ENCODE data around the gene AP1S1.

AP1S1 gene

DNA sequence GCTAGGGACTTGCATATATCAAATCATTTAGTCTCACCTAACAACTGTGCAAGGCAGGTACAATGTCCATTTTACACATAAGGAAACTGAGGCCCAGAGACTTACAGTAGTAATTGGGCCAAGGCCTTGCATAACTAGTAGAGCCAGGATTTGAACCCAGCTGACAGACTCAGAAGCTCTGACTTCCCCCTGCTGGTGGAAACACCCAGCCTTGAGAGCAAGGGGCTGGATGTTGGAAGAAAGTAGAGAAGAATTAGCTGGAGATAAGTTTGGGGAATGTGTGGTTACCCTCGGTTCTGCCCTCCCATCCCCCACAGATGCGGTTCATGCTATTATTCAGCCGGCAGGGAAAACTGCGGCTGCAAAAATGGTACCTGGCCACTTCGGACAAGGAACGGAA is 2.0 kb downstream of the AP1S1 start:
- in situ Hi-C loops (cut with MboI; ENCODE audit: low sequenced_read_pairs), result no loop called here

DNA sequence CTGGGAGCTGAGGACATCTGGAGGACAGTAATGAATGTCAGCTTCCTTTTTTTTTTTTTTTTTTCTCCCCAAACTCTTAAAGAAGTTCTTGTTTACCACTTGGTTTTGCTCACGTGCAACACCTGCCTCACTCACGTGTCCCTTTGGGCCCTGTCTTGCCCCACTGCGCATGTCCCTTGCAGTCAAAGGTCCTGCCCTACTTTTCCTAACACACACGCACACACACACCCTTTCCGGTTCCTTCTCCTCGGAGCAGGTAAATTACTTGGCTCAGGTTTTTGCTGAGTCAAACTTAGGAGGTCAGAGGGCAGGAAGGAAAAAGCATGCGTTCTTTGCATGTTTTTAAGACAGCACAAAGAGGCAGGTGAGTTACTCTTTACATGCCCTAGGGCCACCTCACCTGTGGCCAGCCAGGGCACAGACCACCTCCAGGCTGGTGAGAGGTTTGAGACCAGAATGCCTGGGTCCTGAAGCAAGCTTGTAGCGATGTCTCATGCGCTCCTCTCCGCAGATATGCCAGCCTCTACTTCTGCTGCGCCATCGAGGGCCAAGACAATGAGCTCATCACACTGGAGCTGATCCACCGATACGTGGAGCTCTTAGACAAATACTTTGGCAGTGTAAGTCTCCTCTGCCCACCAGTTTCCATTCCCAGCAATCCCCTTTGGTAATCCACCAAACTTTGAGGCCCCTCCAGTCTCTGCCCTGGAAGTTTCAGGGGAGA is 2.8 kb downstream of the AP1S1 start:
- in situ Hi-C loops (cut with MboI; ENCODE audit: low sequenced_read_pairs), result no loop called here

DNA sequence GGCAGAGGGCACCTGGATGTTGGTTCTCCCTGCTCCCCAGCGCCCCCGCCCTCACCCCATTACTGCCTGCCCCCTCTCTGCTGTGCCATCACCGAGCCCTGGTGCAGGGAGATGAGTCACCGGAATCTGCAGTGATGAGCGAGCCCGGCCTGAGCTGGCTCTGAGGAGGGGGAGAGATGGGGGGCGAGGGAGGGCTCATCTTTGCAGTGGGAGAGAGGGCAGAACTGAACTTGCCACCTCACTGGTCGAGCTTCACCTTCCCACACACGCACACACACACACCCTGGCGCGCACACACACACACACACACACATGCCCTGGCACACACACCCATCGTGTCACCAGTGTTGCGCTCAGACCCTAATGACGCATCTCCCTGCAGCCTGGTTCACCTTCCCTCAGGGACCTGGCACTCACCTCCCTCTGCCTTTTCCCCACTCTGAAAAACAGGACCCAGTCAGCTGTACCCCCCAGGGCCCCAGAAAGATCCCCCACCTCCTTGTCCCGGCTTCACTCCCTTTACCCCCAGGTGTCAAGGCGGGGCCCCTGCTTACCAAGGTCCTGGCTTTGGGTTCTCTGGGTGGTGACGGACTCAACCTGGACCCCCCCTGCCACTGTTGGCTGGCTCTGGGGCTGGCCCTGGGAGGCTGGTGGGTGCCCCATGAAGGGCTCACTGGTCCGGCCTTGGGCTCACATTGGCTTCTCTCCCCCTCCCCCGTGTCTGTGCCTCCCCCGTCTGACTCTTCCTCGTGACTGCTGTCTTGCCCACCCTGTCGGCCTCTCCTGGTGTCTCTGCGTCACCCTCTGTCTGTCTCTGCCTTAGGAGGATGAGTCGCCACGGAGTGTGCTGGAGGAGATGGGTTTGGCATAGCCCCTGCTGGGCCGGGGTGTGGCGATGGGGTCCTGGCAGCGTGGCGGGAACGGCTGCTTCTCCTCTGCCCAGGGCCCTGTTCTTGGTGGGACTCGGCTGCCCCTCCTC is 5.7 kb downstream of the AP1S1 start:
- in situ Hi-C loops (cut with MboI; ENCODE audit: low sequenced_read_pairs), result no loop called here

DNA sequence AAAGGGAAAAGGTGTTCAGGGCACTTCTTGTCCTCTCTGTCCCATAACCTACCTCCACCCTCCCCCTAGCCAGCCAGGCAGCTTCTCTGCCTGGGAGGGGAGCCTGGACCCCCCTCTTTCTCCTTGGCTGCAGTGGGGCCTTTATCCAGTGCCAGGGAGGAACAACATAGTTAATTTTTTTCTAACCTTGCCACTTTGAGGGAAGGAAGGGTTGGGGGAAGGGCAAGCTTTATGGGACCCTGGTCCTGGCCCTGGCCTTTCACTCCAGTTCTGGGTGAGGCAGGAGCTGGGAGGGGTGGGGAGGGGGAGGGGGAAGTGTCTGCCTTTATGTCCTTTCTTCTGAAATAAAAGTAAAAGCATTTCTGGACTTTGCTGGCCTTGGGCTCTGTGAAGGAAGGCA is 6.6 kb downstream of the AP1S1 start:
- in situ Hi-C loops (cut with MboI; ENCODE audit: low sequenced_read_pairs), result no loop called here

DNA sequence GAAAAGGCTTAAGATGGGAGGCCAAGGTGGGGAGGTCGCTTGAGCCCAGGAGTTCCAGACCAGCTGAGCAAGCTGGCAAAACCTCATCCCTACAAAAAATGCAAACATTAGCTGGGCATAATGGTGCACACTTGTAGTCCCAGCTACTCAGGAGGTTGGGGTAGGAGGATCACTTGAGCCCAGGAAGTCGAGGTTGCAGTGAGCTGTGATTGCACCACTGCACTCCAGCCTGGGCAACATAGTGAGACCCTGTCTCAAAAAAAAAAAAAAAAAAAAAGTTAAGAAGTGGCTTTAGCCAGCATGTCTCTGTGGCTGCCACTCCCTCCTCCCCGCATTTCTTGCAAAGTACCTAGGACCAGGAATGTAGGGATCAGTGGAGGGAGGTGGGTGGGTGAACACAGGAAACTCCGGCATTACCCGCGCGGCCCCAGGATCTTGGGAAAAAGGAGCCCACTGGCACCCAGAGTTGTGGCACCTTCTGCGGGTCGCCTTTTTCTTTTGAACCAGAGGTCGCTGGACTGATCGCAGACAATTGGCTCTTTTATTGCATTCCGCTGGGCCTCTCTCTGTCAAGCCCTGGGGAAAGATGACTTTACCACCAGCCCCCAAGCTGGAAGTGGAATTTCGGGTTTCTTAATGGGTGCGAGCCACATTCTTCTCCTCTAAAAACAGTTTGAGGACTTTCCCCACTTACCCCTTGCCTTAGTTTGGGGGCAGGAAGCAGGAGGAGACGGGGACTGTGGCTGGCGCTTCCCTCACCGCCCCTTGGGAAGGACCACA is 7.6 kb downstream of the AP1S1 start:
- in situ Hi-C loops (cut with MboI; ENCODE audit: low sequenced_read_pairs), result no loop called here

DNA sequence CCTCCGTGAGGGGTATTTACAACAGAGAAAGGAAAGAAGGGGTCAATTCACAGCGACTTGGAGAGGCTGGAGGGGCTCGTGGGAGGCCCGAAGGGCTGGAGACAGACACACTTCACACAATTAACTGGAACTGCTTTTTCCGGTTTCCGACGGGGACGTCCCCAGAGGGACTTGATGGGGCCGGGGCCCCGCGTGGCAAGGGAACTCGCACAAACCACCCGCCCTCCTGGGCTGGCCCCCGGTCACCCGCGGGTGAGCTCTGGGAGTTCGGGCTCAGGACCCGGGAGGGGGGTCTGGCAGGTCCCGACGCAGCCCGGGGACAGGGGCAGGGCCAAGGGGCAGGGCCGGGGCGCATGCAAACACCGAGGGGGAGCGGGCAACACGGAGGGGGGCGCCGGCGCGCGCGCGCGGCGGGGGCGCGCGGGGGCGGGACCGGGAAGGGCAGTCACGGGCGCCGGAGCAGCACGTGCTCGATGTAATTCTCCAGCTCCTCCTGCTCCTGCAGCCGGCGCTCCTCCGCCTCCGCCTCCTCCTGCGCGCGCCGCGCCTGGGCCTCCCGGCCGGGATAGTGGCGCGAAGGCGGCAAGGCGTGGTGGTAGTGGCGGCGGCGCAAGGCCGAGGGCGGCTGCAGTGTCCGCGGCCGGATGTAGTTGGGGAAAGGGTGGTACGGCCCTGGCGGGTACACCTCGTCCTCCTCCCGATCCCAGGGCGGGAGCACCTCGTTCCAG is 8.4 kb downstream of the AP1S1 start:
- in situ Hi-C loops (cut with MboI; ENCODE audit: low sequenced_read_pairs), result no loop called here

DNA sequence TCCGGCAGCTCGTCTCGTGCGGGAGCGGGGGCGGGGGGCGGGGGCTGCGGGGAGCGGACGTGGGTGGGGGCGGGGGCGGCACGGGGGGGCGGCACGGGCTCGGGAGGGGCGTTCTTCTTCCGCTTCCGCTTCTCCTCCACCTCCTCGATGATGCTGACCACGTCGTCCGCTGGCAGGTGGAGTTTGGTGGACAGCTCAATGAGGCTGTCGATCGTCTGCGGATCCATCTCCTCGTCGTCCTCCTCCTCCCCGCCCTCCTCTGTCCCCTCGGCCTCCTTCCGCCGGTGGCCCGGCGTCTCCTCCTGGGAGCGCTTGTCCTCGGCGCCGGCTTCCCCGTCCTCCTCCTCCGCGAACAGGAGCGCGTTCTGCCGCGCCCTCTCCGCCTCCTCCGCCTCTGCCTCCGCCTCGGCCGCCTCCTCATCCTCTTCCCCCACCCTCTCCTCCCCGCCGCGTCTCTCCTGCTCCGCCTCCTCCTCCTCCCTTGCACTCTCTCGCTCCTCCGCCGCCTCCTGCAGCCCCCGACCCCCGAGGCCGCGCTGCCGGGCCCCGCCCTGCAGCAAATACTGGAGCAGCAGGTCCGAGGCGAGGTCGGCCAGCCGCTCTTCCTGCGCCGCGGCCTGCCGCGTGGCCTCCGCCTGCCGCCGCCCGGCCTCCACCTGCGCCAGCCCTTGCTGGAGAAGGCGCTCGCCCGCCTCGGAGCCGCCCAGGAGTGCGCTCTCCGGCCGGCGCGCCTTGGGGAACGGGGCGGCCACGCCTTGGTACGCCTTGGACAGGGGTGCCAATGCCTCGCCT is 9.2 kb downstream of the AP1S1 start:
- in situ Hi-C loops (cut with MboI; ENCODE audit: low sequenced_read_pairs), result no loop called here

DNA sequence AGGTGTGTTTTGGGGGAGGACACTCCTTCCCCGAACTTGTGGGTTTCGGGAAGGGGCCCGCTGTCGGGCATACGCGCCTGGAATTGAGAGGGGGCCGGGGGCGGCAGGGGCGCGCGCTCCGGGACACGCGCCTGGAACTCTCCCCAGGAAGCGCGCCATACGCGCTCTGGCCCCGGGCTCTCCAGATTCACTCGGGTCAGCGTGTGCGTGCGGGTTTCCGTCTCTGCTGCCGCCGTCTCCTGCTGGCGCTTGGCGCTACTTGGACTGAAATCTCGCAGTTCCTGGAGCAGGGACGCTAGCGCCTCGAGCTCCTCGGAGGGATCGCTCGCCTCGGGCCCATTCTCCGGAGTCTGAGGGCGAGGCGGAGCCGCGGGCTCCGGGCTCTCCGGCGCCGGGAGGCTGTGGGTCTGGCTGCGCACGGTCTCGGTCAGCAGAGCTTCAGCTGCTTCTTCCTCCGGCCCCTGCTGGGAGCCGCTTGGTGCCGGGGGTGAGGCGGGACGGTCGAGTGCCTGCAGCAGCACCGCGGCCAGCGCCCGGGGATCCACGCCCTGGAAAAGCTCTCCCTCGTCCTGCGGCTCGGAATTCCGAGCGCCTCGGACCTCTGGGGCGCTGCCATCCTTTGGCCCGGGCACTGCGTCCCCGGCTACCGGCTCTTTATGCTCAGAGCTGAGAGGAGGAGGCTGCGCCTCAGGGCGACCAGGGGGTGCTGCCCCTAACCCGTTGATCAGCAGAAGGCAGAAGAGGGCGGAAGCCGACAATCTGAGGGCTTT is 10.0 kb downstream of the AP1S1 start:
- in situ Hi-C loops (cut with MboI; ENCODE audit: low sequenced_read_pairs), result no loop called here

DNA sequence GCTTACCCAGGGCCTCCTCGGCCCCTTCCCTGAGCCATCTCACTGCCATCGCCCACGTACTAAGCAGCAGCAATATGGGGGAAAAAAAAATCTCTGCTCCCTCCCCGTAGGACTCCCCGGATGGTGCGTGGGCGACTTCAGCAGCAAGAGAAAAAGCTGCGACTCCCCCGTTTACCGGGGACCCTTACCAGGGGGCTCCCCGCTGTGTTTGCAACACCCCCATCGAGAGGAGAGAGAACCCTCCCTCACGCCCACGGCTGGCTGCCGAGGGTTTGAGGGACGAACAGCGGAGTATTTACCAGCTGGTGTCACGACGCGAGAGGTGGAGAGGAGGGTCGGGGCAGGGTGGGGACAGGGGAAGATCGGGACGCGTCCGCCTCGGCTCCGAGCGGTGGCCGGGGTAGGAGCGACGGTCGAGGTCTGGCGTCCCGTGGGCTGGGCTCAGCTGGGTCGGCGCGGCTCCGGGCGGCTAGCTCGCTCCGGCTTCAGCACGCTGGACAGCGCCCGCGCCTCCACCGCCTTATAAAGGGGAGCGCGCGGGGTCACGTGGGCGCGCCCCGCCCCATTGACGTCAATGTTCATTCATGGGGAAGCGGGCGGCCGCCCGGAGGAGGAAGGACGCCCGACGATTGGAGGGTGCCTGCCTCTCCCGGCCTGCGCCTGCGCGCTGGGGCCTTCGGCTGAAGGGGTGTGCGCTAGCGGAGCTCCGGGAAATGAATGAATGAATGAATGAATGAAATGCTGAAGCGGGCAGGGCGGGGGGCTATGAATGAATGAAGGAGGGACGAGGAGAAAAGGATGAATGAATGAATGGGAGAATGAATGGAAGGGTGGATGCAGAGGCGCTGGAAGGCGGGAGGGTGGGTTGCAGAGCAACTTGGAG is 11.0 kb downstream of the AP1S1 start, which contains the start of gene VGF:
Gene VGF, minus strand, starts transcription at position 495 of the 883 bp plus-strand sequence. CDS start 726 bp downstream, outside the sequence.
- in situ Hi-C loops (cut with MboI; ENCODE audit: low sequenced_read_pairs), result no loop called here

DNA sequence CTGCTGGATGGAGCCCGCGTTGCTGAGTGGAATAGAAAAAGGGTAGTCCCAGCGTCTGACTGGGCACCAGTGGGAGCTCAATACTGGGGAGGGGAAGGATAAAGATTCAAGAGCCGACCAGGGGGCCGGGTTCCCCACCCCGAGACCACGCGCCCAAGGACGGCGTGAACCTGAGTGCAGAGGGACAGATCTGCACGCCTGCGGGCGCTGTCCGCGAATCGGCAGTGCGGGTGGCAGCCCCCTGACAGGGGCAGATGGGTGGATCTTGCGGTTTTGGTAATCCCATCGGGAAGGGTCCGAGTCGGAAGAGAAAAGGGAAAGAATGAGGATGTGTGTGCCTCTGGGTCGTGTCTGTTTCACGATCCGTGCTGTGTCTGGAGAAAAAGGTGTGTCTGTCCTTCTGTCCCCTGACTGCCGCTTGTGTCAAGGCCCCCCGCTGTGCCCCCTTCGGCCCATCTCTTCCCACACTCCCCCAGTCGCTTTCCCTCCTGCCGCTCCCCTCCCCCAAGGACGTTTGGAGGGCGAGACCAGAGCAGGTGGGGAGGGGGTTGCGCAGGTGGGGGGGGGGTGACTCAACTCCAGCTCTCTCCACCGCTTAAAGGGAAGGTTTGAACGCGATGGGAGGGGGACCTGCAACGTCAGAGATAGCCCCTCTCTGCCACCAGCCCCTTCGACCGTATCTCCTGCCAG is 11.8 kb downstream of the AP1S1 start:
- in situ Hi-C loops (cut with MboI; ENCODE audit: low sequenced_read_pairs), result no loop called here

DNA sequence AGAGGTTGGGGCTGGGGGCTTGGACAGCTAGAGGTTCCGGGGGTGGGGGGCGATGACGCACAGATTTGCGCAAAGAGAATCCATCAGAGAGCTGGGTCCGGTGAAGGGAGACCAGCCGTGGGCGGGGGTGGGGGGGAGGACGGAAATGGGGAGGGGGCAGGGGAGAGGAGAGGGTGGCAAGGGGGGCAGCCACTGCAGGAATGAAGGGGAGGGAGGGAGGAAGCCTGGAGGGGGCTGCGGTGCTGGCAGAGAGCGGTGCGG is 12.3 kb downstream of the AP1S1 start:
- in situ Hi-C loops (cut with MboI; ENCODE audit: low sequenced_read_pairs), result no loop called here

DNA sequence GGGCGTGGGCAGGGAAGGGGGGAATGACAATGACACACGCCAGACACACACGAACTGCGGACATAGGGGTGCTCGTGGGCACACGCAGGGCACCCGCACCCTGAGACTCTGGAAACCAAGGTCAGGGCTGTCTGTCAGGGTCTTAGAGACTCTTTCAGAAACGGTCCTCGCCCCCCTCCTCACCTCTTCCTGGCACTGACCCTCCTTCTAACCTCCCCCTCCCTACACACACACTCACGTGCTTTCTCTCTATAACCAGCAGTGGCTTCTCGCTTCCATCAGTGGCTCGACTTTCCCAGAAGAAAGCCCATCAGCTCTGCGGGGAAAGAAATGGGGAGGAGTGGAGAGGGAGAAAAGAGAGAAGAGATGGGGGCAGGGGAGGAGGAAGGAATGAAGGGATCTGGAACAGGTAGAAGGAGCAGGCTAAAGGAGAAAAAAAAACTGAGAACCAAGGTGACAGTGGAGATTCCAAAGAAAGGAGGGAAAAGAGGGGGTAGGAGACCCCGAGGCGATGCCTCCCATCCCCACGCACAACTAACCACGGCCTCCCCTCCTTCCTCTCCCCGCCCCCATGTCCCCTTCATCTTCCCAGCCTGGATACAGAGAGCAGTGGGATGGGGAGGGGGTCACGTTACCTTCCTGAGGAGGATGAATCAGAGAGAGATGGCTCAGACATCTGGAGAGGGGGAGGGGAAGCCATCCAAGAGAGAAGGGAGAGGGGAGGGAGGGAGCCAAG is 12.8 kb downstream of the AP1S1 start:
- in situ Hi-C loops (cut with MboI; ENCODE audit: low sequenced_read_pairs), result no loop called here

DNA sequence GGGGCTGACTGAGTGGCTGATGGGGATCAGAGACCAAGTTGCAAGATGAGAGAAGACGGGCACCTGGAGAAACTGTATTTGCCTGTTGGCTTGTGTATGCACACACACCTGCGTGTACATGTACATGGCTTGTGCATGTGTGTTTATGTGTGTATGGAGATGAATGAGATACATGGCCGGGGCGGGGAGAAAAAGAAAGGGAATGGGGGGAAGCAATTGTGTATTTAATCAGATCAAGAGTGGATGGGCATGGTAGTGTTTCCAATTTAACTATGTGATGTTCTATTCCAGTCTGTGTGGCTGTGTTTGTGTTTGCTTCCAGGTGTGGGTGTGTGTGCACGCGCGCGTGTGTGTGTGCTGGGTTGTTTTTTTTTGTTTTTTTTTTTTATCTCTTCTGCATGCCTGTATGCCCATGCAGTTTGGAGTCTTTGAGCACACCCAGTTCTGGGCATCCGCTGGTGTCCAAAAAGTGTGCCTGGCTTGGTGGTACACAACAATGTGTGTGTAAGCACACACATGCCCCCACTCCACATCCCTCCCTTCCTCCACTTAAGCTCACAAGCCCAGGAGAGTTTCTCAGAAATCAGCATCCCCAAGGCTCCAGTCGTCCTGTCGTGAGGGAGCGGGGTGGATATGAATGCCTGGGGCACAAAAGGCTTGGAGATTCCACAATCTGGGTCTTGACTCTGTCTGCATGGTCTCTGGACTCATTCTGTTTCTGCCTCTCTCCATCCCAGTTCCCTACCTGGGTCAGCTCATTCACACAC is 13.6 kb downstream of the AP1S1 start:
- in situ Hi-C loops (cut with MboI; ENCODE audit: low sequenced_read_pairs), result no loop called here

DNA sequence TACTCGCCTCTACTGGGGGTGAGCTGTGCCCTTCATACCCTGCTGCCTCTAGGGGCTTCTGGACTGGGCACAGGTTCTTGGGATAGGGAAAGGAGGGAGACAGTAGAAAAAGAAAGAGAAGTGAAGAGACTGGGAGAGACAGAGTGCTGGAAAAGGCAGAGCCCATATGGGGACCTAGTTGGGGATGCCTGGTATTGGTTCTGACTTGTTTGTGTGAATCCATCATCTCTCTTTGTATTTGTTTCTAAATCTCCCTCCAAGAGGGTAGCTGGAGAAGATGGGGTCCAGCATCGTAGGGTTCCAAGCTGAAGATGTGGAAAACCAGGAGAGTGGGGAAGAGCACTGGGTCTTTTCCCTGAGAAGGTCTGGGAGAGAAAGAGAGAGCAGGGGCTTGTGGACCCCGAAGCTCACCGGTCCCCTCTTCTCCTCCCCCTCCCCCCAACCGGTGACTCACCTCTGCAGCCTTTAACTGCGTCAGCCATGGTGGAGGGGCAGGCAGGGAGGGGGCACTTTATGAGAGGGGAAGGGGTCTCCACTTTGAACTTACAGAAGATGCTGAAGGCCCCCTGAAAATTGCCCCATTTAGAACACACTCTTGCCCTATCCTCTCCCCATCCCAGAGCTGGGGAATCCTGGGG is 14.3 kb downstream of the AP1S1 start:
- in situ Hi-C loops (cut with MboI; ENCODE audit: low sequenced_read_pairs), result no loop called here

DNA sequence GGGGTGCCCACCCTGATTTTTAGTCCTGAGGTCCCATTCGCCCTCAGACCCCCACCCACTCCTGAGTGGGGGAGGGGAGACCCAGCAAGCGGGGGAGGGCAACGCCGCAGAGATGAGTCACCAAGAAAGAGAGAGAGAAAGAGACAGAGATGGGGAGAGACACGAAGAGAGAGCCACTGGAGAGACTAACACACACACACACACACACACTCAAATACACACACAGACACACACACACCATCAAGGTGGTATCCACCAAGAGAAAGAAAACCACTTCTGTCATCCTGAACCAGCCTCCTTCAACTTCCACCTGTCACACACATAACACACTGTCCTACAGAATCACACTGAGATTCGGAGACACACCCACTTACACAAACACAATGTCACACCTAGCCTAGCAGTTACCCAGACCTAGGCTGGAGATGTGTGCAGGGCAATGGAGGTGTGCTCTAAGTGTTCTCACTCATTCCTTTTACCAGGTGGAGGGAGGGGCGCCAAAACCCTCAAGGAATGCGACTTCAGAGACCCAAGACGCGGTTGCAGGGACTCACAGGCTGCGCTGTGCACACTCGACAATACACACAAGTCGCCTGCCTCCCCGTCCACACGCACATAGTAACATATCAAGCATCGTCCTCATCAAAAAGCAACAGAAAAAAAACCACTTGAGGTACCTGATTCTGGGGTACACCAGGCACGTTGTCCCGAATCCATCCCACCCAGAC is 15.0 kb downstream of the AP1S1 start:
- in situ Hi-C loops (cut with MboI; ENCODE audit: low sequenced_read_pairs), result no loop called here

All from hTERT RPE-1 (cell line).